Chondrocyte (in vitro differentiated cells): ENCODE measurements around the gene KIF4A. TPM values are rescaled to one million over a fixed set of nuclear protein-coding genes. Genes with fewer than 3 reads are reported as not detected.
"Not testable (repeated sequence)": the region's sequence is repeated elsewhere in the genome, so short reads cannot be mapped to it uniquely, and the experiment has no call there.

Experiments
- DNase-seq: peaks from one replicate; pipeline ENCODE4 v3.0.0; 2021; ENCODE audit warnings: mixed read lengths, low spot score
- H3K27ac Mint-ChIP-seq: one replicate; pipeline ENCODE4 v1.8.0; 2021; ENCODE audit warnings: mild to moderate bottlenecking, moderate library complexity, mixed read lengths; ENCODE audit not compliant: unreplicated experiment
- H3K27me3 Mint-ChIP-seq: 2 replicates; pipeline ENCODE4 v1.8.0; 2021; ENCODE audit warnings: low read depth, mixed read lengths
- H3K36me3 Mint-ChIP-seq: 2 replicates; pipeline ENCODE4 v1.8.0; 2021; ENCODE audit warnings: low read depth, mixed read lengths
- H3K4me1 Mint-ChIP-seq: 2 replicates; pipeline ENCODE4 v1.8.0; 2021; ENCODE audit warnings: low read depth, mild to moderate bottlenecking, mixed read lengths
- H3K4me3 Mint-ChIP-seq: one replicate; pipeline ENCODE4 v1.8.0; 2021; ENCODE audit warnings: mild to moderate bottlenecking, moderate library complexity, mixed read lengths; ENCODE audit not compliant: unreplicated experiment
- H3K9me3 Mint-ChIP-seq: 2 replicates; pipeline ENCODE4 v1.8.0; 2021; ENCODE audit warnings: low read depth, mixed read lengths
- CTCF ChIP-seq: fragments of 200-600 bp; sonication (generic); IDR thresholded peaks from 2 replicates; pipeline ENCODE4 v1.5.0; 2021; ENCODE audit warnings: antibody characterized with exemption, mild to moderate bottlenecking, moderate library complexity
- long read RNA-seq: library from polyadenylated mRNA; stranded (forward); transcript quantifications from one replicate; pipeline ENCODE4 v2.0.0, GENCODE V29; 2021
- total RNA-seq: library from RNA; stranded (reverse); gene quantifications from 3 replicates; pipeline ENCODE4 v1.2.1, GENCODE V29; 2021

Gene KIF4A
- total RNA-seq, result 4.5 to 5.9 TPM (median 5.3 TPM) in 3 replicates
- long read RNA-seq, full-length matches to known transcripts, result 4 of 5 reads
- long read RNA-seq, partial matches to known transcripts, result 0 of 5 reads
- long read RNA-seq, other reads (novel, unspliced or antisense), result 1 of 5 reads

GRCh38 chrX:70289793-70290770 is at the start of gene KIF4A, which contains the start of gene PDZD11:
Gene KIF4A, plus strand, starts transcription at chrX:70290104. Its CDS starts 355 bp downstream, at chrX:70290459.
Gene PDZD11, minus strand, starts transcription at chrX:70289927. Its CDS starts 586 bp downstream, at chrX:70289341.
- Mint-ChIP-seq H3K4me3 (peak within 1 kb of the TSS; percentile 88), H3K36me3 (no peaks in the 10 kb centered on the region), H3K27me3 (no peaks in the 10 kb centered on the region), H3K27ac (peak within 1 kb of the TSS; percentile 74), H3K9me3 (peaks cover 3% of the 10 kb centered on the region), H3K4me1 (peaks cover 16% of the 10 kb centered on the region)
- no peak for TF ChIP-seq CTCF
- DNase-seq, result no peak

GRCh38 chrX:70240751-70241150 is 49.2 kb upstream of the KIF4A start:
- H3K27ac Mint-ChIP-seq, result no peak overlapping the region
- no peak overlapping the region for H3K4me3 Mint-ChIP-seq
- no peaks in the 10 kb centered on the region for H3K36me3 Mint-ChIP-seq
- peaks cover 6% of the 10 kb centered on the region for H3K9me3 Mint-ChIP-seq
- no peaks in the 10 kb centered on the region for H3K27me3 Mint-ChIP-seq
- TF ChIP-seq CTCF, result no peak
- H3K4me1 Mint-ChIP-seq, result no peaks in the 10 kb centered on the region
- DNase-seq, result no peak

- Mint-ChIP-seq H3K4me1 (no peaks in the 10 kb centered on the region), H3K27ac (no peak overlapping the region), H3K36me3 (no peaks in the 10 kb centered on the region), H3K4me3 (no peak overlapping the region), H3K9me3 (peaks cover 6% of the 10 kb centered on the region), H3K27me3 (no peaks in the 10 kb centered on the region)
- TF ChIP-seq CTCF, result no peak
- no peak for DNase-seq
These were observed 48.4 kb upstream of the KIF4A start for GRCh38 chrX:70241501-70241900.

GRCh38 chrX:70243601-70244000 is 46.3 kb upstream of the KIF4A start:
- not testable (repeated sequence) for H3K27ac Mint-ChIP-seq, H3K4me1 Mint-ChIP-seq

GRCh38 chrX:70244881-70245280 is 45.0 kb upstream of the KIF4A start:
- no peaks in the 10 kb centered on the region for H3K27me3 Mint-ChIP-seq
- no peak overlapping the region for H3K4me3 Mint-ChIP-seq
- TF ChIP-seq CTCF, result no peak
- H3K4me1 Mint-ChIP-seq, result no peaks in the 10 kb centered on the region
- no peak overlapping the region for H3K27ac Mint-ChIP-seq
- H3K9me3 Mint-ChIP-seq, result peaks cover 7% of the 10 kb centered on the region
- H3K36me3 Mint-ChIP-seq, result no peaks in the 10 kb centered on the region
- DNase-seq, result no peak

More at GRCh38 chrX:70243601-70244000, 46.3 kb upstream of the KIF4A start:
- not testable (repeated sequence) for H3K27me3 Mint-ChIP-seq, H3K9me3 Mint-ChIP-seq, H3K36me3 Mint-ChIP-seq, H3K4me3 Mint-ChIP-seq, DNase-seq
